Pons (tissue), 1 donor: Measurements from ENCODE around the gene TBC1D10B.
A peak's percentile ranks its signal among the peaks of the same experiment; 100 is the strongest.

Experiments used
- DNase-seq: peaks from one replicate; pipeline ENCODE4 v3.0.0-alpha.2; 2016; ENCODE audit warnings: low spot score

The TBC1D10B gene

DNA sequence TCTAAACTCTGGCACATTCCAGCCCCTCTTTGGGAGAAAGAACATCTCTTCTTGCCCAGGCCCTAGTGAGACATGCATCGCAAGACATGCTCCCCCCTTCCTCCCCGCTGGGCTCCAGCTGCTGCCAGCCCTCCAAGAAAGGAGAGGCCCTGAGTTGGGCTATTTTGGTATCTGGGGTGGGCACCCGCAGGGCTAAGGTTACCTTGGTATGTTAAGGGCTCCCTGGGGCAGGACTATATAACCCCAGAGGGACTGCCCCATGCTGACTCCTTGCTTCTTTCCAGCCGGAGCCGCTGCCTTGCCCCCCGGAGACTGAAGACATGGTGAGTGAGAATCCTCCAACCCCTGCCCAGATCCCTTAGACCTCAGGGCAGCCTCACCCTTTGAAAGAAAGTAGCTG lies 4.2 kb upstream of the TBC1D10B start, which contains the start of gene MYL11:
Gene MYL11, plus strand, starts transcription at position 265 of the 400 bp plus-strand sequence. Its CDS starts 56 bp downstream, at position 321.
- no peak for DNase-seq

DNA sequence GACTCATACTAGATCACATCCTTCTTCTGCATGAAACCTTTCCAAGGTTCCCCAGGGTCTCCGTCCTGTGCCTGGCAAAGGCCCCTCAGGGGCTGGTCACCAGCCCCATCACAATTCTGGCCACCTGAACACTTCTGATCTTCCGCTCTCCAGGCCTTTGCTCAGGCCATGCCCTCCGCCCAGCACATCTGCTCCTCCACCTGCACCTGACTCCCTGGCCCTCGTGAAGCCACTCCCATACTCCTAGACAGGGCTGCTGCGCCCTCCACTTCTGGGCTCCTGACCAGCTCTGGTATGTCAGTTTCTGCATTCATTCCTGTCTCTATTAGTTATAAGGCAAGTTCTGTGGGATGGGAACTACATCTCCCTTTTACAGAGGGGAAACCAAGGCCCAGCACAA lies 2.4 kb upstream of the TBC1D10B start:
- no peak for DNase-seq

DNA sequence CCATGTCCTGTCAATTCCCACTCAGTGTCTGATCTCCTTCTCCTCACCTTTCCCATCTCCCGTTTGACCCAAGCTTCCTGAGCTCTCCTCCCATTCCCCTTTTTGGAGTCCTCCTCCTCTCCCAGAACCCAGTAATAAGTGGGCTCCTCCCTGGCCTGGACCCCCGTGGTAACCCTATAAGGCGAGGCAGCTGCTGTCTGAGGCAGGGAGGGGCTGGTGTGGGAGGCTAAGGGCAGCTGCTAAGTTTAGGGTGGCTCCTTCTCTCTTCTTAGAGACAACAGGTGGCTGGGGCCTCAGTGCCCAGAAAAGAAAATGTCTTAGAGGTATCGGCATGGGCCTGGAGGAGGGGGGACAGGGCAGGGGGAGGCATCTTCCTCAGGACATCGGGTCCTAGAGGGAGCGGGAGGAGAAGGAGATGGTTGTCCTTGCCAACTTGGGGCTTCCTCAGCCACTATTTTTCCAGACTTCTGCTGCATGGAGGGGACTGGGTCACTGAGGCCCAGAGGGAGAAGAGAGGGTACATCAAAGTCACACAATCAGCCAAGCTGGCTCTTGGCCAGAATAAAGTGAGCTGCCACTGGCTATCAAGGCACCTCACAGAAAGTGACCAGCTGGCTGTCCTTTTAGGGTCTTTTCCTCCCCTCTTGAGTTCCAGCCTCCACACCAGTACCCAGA lies 1.9 kb upstream of the TBC1D10B start:
- DNase-seq: no peak

DNA sequence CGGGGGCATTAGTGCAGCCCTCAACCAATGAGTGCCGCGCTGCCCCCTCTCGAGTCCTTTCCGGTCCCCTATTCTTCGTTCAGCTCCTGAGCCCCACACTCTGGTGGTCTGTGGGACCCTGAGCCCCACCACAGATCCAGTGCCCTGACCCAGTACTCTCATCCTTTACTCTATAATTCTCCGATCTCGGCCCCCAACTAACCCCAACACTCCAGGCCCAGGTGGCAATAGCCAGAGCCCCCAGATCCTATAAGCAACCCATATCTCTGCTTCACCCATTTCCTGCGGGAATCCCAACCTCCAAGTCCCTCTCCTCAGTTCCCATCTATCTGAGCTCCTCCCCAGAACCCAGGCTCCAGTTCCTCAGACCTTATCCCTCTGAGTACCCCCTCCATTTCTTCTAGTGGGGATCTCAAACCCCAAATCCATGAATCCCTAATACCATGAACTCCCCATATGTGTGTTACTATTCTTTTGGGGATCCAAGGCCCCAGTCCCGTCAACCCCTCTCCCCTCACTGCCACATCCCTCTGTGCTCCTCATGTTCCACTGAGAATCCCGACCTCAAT lies 1.0 kb upstream of the TBC1D10B start:
- DNase-seq: no peak

DNA sequence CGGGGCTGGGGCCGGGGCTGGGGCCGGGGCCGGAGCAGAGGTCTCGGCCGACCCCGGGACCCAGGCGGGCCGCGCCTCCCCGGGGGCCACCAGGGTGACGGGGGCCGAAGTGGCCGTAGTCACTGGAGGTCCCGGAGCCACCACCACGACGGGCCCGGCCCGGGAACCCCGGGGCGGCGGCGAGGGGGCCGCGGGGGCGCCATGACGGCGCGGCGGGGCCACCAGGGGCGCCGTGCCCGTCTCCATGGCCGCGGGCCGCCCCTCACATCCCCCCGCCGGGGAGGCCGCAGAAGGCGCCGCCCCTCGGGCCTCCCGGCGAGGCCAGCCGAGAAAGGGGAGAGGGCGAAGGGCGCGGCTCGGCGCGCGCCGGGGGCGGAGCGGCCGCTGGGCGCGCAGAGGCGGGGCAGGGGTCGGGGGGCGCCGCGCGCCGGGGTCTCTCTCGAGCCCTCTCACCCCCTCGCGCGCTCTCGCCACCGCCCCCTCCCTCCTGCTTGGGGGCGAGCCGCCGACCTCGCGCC lies 297 bp downstream of the TBC1D10B start:
- no peak for DNase-seq

DNA sequence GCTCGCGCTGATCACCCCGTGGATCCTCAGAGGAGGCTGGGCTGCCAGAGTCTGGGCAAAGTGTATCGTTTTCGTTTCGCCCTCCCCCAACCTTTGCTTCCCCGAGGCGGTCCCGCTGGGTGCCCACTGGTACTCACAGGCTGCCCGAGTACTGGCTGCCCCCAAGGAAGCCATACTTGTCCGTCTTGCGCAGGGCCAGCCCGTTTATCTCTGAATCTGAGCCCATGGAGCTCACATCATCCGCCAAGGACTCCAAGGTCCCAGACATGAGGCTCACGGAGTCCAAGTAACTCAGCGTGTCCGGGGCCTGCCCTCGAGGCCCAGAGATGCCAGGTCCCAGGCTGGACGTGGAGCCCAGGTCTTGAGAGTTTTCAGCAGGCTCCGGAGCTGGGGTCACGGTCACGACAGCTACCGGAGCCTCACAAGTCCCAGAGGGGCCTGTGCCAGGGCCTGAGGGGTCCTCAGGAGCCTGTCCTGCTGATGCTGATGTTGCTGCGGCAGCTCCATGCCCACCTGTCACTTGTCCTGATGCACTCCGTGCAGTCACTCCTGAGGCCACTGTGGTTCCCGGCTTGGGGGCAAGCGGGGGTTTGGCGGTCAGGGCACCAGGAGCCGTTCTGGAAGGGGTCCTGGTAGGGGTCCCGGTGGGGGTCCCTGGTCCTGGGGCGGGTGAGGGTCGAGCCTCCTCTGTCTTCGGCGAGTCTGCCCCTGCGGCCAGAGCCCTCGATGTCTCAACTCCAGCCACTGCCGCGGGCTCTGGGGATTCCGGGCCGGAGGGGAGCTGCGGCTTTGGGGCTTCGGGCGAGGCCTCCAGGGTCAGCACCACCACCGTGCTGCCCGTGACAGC lies 980 bp downstream of the TBC1D10B start:
- no peak for DNase-seq

DNA sequence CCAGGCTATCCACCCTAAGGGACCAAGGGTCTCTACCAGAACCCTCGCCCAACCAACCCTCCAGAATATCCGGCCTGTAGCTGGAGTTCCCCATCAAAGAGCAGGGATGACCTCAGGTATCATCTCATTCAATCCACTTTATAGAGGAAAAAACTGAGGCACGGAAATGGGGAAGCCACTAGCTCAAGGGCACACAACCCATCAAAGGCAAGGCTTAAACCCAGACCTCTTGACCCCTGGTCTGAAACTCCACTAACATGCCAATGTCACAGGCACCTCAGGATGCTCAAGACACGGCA lies 1.6 kb downstream of the TBC1D10B start:
- no peak for DNase-seq

DNA sequence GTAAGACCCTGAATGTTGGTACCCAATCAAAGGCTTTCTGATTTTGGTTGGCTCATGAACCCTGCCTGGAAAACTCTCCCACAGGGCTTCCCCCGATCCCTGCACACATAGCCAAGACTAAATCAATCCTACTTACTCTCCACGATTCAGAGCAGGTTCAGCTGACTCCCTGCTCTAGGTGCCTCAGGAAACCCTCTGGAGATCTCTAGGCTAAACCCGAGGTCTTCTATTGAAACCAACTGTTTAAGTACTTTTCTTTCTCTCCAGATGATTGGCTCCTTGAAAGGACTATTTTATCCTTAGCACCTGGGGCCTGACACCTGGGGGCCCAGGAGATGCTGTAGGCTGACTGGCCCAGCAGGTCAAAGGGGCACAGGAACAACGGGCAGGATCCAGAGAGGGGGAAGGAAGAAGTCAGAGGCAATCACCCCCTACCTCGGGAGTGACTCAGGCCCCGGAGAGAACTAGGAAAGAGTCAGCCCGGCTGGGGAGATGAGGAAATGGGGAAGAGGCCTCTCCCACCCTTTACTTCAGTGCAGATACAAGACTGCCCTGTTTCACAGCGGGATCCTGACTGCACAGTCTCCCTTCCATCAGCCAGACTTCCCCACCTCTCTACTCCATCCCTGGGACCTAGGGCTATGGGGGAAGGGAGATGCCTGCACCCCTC lies 2.0 kb downstream of the TBC1D10B start:
- no peak for DNase-seq

DNA sequence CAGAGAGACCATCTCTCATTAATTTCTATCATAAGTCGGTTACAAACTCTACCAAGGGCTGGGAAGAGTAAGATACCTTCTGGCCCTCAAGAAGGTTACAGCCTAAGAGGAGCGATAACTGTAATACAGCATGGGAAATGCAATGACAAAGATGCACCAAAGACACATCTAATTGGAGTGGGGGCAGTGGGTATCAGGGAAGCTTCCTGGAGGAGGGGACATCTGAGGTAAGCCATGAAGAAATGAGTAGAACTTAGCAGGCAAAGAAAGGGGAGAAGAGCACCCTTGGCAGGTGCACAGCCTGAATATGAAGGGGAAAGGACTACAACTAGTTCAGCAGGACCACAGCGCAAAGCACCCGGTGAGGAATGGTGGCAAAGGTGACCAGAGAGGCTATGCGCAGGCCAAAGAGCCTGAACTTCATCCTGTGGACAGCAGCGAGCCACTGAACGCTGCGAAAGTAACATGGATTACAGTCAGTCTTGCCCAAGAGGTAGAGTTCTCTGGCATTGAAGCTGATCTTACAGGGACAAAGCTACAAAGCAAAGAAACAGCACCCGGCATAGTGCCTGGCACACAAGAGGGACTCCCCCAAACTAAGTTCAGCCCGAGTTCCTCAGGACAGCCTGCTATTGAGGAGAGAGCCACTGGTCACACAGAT lies 2.8 kb downstream of the TBC1D10B start:
- no peak for DNase-seq

DNA sequence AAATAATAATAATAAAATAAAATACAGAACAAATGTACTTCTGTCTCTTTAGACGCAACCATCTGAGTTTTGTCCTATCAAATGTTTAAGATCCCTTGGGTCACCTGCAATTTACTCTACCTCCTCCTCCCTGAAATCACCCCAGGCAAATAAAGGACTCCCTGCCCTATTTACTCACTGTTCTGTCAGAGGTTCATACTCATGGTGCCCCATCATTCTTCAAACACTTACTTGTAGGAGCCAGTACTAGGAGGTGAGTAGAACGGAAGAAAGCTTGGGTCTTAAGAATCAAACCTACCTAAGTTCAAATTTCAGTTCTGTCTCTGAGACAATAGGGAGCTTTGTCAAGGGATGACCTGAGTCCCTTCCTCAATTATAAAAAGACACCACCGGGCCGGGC lies 3.8 kb downstream of the TBC1D10B start:
- DNase-seq: no peak

DNA sequence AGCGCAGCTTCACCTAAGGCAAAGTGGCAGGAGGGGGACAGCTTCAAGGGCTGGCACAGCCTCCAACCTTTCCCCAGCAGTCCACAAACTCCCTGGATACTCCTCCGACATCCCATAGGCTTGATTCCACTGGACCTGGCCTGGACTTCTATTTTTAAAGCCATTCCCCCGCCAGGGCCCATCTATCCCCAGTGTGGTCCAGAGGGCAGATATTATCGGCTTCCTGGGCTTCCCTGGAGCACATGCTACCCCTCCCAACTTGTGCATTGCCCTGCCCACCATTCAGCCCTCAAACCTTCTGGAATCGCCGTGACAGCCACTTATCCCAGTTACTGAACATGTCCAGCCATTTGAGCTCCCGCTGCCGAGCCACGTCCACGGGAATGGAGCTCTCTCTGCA lies 5.1 kb downstream of the TBC1D10B start:
- no peak for DNase-seq

DNA sequence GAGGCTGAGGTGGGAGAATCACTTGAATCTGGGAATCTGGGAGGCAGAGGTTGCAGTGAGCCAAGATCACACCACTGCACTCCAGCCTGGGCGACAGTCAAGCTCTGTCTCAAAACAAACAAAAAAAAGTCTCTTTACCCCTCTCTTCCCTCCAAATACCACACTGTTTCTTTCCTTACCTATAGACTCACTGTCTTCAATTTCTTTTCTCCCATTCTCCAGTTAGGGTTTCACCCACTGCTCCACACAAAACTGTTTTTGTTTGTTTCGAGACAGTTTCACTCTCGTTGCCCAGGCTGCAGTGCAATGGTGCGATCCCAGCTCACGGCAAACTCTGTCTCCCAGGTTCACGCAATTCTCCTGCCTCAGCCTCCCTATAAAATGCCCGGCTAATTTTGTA lies 9.1 kb downstream of the TBC1D10B start:
- DNase-seq: no peak

DNA sequence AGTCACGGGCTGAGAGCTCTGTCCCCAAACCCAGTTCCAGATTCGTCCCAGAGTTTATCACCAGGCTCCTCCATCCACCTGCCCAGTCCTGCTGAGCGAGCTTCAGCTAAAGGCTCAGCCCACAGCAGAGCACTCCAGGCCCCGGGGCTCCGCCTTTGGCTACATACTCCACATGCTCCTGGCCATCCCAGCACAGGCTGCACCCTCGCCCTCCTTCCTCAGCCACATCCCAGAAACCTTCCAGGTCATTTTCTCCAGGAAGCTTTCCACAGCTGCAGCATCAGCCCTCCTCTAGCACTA lies 10.5 kb downstream of the TBC1D10B start:
- DNase-seq: no peak

DNA sequence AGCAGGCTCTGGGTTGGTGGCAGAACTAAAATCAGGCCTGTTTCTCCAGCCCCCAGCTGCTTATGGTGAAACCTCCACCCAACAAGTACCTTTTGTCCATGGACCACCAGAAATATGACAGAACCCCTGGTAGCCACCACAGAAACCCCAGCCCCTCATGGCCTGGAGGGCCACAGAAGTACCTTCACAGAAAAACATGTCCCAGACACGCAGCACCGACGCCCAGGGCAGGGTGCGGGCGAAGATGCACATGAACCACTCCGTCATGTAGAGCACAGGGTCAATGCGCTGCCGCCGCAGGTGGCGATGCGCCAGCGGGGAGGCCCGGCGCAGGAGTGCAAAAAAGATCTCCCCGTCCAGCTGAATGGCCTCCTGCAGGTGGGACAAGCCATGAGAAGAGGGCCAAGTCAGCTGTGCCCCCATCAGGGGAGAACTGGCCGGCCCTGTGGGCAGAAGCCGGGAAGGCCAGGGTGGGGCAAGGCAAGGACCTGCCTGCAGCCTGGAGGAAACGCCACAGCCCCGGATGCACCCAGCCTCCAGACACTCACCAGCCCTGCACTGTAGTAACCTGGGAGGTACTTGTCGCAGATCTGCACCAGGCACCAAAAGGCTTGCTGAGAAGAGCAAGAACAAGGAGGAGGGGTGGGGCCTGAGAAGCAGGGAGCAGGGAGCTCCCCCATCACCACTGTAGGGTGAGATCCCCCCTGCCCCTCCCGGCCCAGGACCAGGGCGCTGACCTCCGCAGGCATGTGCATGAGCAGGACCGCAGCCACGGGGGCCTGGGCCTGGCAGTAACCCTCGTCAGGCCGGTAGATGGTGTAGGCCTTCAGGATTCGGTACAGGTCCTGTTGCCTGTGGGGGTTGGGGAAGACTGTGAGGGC lies 11.1 kb downstream of the TBC1D10B start:
- DNase-seq: no peak

DNA sequence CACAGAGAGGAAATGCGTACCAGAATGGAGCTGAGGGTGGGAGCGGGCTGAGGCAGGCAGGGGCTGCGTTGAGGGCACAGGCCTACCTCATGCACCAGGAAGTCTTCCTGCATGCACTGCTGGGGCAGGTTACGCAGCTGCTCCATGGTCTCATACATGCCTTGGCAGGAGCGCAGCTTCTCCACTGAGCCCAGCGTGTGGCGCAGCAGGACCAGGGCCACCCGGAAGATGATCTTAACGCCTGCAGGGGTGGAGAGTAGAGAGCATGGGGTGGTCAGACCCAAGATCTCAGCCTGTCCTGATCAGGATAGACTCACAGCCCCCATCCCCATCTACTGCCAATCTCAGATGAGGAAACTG lies 11.7 kb downstream of the TBC1D10B start:
- DNase-seq: no peak

DNA sequence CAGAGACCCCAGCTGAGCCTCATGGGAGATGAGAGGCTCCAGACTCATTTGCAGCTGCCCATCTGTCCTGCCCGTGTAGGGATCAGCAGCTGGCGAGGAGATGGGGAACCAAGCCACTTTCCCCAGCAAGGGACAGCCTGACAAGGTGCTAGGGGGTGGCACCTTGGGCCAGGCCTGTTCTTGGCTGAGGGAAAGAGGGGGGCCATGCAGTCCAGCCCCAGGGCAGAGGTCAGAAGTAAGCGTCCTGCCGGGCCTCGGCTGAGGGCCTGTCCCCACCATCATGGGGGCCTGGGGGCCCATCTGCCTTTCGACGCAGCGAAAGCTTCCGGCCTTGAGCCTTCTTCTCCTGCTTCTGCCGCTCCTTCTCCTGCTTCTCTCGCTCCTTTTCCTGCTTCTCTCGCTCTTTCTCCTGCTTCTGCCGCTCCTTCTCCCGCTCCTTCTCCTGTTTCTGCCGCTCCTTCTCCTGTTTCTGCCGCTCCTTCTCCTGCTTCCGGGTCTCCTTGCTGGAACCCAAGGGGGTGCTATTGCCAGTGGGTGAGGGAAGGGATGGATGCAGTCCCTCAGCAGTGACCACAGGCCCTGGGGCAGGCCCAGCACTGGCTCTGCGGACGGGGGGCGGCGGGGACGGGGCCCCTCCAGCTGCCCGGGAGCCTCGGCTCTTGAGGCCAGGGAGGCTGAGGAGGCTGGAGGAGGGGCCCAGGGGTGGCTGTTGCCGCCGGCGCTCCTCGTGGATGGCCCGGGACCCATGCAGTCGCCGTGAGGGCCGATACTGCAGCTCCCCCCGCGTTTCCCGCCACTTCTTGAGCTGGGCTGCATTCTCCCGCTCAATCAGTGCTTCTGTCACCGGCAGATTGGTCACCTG lies 12.3 kb downstream of the TBC1D10B start:
- DNase-seq: no peak

DNA sequence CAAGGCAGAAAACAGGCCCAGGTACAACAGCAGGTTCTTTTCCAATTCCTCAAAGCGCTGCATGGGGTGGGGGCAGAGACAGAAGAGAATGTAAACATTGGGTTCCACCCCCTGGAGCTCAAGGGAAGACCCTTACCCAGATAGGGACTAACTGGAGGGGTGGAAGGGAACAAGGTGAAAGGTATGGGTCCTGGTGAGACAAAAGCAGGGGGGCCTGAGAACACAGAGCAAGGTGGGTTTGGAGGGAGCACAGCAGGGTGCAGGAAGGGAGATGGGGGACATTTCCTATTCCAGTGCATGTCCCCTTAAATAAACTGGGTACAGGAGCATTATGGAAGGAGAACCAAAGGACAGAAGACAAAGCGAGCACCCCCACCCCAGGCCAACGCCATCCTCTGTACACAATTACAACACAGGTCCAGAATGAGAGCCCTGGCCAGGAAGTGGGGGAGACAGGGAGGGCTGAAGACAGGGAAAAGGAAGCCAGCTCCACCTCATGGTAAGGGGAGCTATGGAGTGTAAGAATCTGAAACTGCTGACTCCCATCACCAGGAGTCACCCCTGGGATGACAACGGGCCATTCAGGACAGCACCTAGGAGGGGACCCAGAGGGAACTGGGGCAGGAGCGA lies 13.1 kb downstream of the TBC1D10B start:
- no peak for DNase-seq

DNA sequence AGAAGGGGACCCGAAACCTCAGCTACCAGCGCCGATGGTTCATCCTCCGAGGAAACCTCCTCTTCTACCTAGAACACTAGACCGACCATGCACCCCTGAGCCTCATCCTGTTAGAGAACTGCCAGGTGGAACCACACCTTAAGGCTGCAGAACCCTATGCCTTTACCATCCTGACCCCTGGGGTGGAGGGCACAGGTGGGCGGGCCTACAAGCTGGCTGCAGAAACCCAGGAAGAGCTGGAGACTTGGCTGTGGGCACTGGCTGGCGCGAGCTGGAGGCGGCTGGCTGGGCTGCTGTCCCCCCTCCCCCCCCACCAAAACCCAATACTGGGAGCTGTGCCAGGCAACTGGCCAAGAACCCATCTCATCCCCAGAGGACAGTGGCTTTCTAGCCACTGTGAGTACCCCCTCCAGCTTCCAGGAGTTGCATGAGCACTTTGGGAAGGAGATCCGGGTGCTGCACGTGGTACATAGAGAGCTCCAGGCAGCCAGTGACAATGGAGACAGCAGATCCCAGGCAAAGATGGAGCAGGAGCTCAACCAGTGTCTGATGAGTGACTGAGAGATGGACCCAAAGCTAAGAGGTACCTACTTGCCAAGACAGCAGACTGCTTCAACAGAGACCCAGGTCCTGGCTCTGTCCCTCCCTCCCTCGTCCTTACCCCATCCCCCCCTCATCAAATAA lies 13.8 kb downstream of the TBC1D10B start:
- peak; percentile 52 for DNase-seq

DNA sequence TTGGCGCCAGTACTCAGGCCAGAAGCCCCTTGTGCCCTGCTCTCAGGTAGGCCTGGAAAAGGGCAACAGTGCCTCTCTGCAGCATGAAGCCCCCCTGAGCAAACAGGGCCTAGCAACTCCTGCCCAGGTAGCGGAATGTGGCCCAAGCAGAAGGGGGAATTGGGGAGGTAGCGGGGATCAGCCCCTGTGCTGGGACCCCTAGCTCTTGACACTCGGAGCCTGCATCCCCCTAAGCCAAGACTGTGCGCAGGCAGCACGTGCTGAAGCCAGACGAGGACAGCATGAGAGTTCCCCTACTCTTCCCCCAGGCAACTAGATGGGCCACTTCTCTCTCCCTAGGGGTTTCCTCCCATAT lies 14.4 kb downstream of the TBC1D10B start:
- no peak for DNase-seq
